Brain microvascular endothelial cell (primary cell): ENCODE results near the gene KIF2A.

ENCODE experiments used
- DNase-seq: peaks from one replicate; pipeline ENCODE4 v3.0.0-alpha.2; 2020
- H3K27ac ChIP-seq: fragments of 250-450 bp; sonication (Bioruptor Pico); 2 replicates; pipeline ENCODE4 v1.5.1; 2020; ENCODE audit warnings: mild to moderate bottlenecking, moderate library complexity
- H3K27me3 ChIP-seq: fragments of 250-450 bp; sonication (Bioruptor Pico); replicated peaks from 2 replicates; pipeline ENCODE4 v1.5.1; 2020; ENCODE audit warnings: mild to moderate bottlenecking
- H3K36me3 ChIP-seq: fragments of 250-450 bp; sonication (Bioruptor Pico); replicated peaks from 2 replicates; pipeline ENCODE4 v1.5.1; 2020; ENCODE audit warnings: mild to moderate bottlenecking
- H3K4me3 ChIP-seq: 2 replicates; pipeline ENCODE4 v1.5.1; 2011; ENCODE audit warnings: low read depth, mild to moderate bottlenecking, control low read depth, low read length, moderate library complexity
- CTCF ChIP-seq: IDR thresholded peaks from 2 replicates; pipeline ENCODE4 v1.5.1; 2011; ENCODE audit warnings: low read depth, mild to moderate bottlenecking, moderate library complexity, low read length, control low read depth, inconsistent platforms; ENCODE audit errors: missing control alignments
- in situ Hi-C: cut with HindIII; loops from 2 replicates; pipeline ENCODE4 v1.10.0; 2017; ENCODE audit warnings: low sequenced_read_pairs, low pct_ligation_motif_present

The KIF2A gene

GRCh38 chr5:62413711-62414110 lies 107.7 kb downstream of the KIF2A start:
- H3K36me3 ChIP-seq = no peaks in the 10 kb centered on the region
- TF ChIP-seq CTCF = no peak
- H3K4me3 ChIP-seq = peak overlapping the region; percentile 97
- in situ Hi-C loops = no loop called here
- no peak for DNase-seq
- H3K27ac ChIP-seq = no peak overlapping the region
- H3K27me3 ChIP-seq = no peaks in the 10 kb centered on the region

- DNase-seq = no peak
- H3K27ac ChIP-seq = no peak overlapping the region
- in situ Hi-C loops = no loop called here
- no peaks in the 10 kb centered on the region for H3K36me3 ChIP-seq
- H3K27me3 ChIP-seq = no peaks in the 10 kb centered on the region
- H3K4me3 ChIP-seq = no peak overlapping the region
- no peak for TF ChIP-seq CTCF
Observed at GRCh38 chr5:62418462-62419076, 112.6 kb downstream of the KIF2A start.

GRCh38 chr5:62419609-62420008 lies 113.6 kb downstream of the KIF2A start:
- in situ Hi-C loops = no loop called here
- Histone ChIP-seq H3K4me3 (no peak overlapping the region), H3K27me3 (no peaks in the 10 kb centered on the region), H3K27ac (no peak overlapping the region), H3K36me3 (no peaks in the 10 kb centered on the region)
- DNase-seq = no peak
- no peak for TF ChIP-seq CTCF

GRCh38 chr5:62421414-62421813 lies 115.4 kb downstream of the KIF2A start:
- TF ChIP-seq CTCF = no peak
- no peak for DNase-seq
- Histone ChIP-seq H3K27me3 (no peaks in the 10 kb centered on the region), H3K27ac (no peak overlapping the region), H3K36me3 (no peaks in the 10 kb centered on the region), H3K4me3 (no peak overlapping the region)
- in situ Hi-C loops = no loop called here

GRCh38 chr5:62424763-62425162 lies 118.8 kb downstream of the KIF2A start:
- TF ChIP-seq CTCF = no peak
- in situ Hi-C loops = no loop called here
- Histone ChIP-seq H3K27ac (no peak overlapping the region), H3K36me3 (no peaks in the 10 kb centered on the region), H3K4me3 (no peak overlapping the region), H3K27me3 (no peaks in the 10 kb centered on the region)
- DNase-seq = no peak

GRCh38 chr5:62431735-62432620 lies 126.0 kb downstream of the KIF2A start:
- no peak for DNase-seq
- TF ChIP-seq CTCF = no peak
- Histone ChIP-seq H3K27me3 (no peaks in the 10 kb centered on the region), H3K27ac (no peak overlapping the region), H3K4me3 (no peak overlapping the region), H3K36me3 (no peaks in the 10 kb centered on the region)
- in situ Hi-C loops = no loop called here
